HepG2 (cell line): ENCODE measurements around the gene FBXL2. TPM values are rescaled to one million over a fixed set of nuclear protein-coding genes. Genes with fewer than 3 reads are reported as not detected.

Experiments
- ARNT2 ChIP-seq: sonication (generic); formaldehyde crosslinking; IDR thresholded peaks from 2 replicates; pipeline ENCODE4 v1.8.0; 2022; ENCODE audit warnings: mild to moderate bottlenecking, low read depth, missing genetic modification reagents, moderate library complexity
- DNMT3B ChIP-seq: conservative IDR thresholded peaks from 2 replicates; pipeline ENCODE4 v1.6.1; 2016; ENCODE audit warnings: missing biosample characterization, control low read depth
- DPF2 ChIP-seq: sonication (generic); formaldehyde crosslinking; IDR thresholded peaks from 2 replicates; pipeline ENCODE4 v1.4.0; 2020; ENCODE audit warnings: mild to moderate bottlenecking, low read depth, missing genetic modification reagents, borderline replicate concordance
- ELF1 ChIP-seq: sonication (generic); formaldehyde crosslinking; IDR thresholded peaks from 2 replicates; pipeline ENCODE4 v1.4.0; 2020; ENCODE audit warnings: missing genetic modification reagents
- FOXJ3 ChIP-seq: sonication (generic); formaldehyde crosslinking; IDR thresholded peaks from 2 replicates; pipeline ENCODE4 v1.4.0; 2020; ENCODE audit warnings: missing genetic modification reagents, mild to moderate bottlenecking, borderline replicate concordance
- GLI4 ChIP-seq: sonication (generic); formaldehyde crosslinking; IDR thresholded peaks from 2 replicates; pipeline ENCODE4 v1.5.1; 2020; ENCODE audit warnings: missing genetic modification reagents, mild to moderate bottlenecking, moderate library complexity, borderline replicate concordance
- HIVEP1 ChIP-seq: sonication (generic); formaldehyde crosslinking; IDR thresholded peaks from 2 replicates; pipeline ENCODE4 v1.4.0; 2020; ENCODE audit warnings: mild to moderate bottlenecking, missing genetic modification reagents
- KDM1A ChIP-seq: IDR thresholded peaks from 2 replicates; pipeline ENCODE4 v1.6.1; 2016; ENCODE audit warnings: missing compliant biosample characterization
- PTBP1 ChIP-seq: fragments of 200-400 bp; formaldehyde crosslinking; IDR thresholded peaks from 2 replicates; pipeline ENCODE4 v1.6.1; 2018; ENCODE audit warnings: low read length, low read depth; ENCODE audit not compliant: poor library complexity, severe bottlenecking
- SRSF1 ChIP-seq: fragments of 200-400 bp; formaldehyde crosslinking; optimal IDR thresholded peaks from 2 replicates; pipeline ENCODE3; 2017; ENCODE audit warnings: mild to moderate bottlenecking, low read depth, low read length, moderate library complexity
- STAG1 ChIP-seq: sonication (generic); formaldehyde crosslinking; IDR thresholded peaks from 2 replicates; pipeline ENCODE4 v1.4.0; 2020; ENCODE audit warnings: missing genetic modification reagents
- TCF7L2 ChIP-seq: IDR thresholded peaks from 2 replicates; pipeline ENCODE4 v1.6.1; 2011; ENCODE audit warnings: mild to moderate bottlenecking, low read depth, low read length, moderate library complexity
- TFDP1 ChIP-seq: IDR thresholded peaks from 2 replicates; pipeline ENCODE4 v1.6.1; 2016; ENCODE audit warnings: missing compliant biosample characterization, missing genetic modification reagents, borderline replicate concordance
- THRA ChIP-seq: sonication (generic); formaldehyde crosslinking; IDR thresholded peaks from 2 replicates; pipeline ENCODE4 v1.4.0; 2020; ENCODE audit warnings: missing genetic modification reagents, borderline replicate concordance
- ZHX1 ChIP-seq: sonication (generic); formaldehyde crosslinking; IDR thresholded peaks from 2 replicates; pipeline ENCODE4 v1.8.1; 2022; ENCODE audit warnings: low read depth, mild to moderate bottlenecking, missing genetic modification reagents
- ZNF839 ChIP-seq: sonication (generic); formaldehyde crosslinking; IDR thresholded peaks from 2 replicates; pipeline ENCODE4 v1.4.0; 2020; ENCODE audit warnings: missing genetic modification reagents, mild to moderate bottlenecking, borderline replicate concordance
- polyA plus RNA-seq, 8 experiments: library from polyadenylated mRNA; depleted of rRNA in 3 of 8; stranded (reverse) in 7 of 8; unstranded in 1 of 8; fragments of >200 nt; fragmentation: Illumina TruSeq in 4 of 8; extraction: Trizol in 4 of 8; gene quantifications; 2 replicates each; pipeline versions ENCODE4 v1.2.1 to v1.2.3, GENCODE V29; 2011 to 2016; ENCODE audit warnings: low read depth in 4 of 8, missing spikeins in 1 of 8, mixed read lengths in 1 of 8; ENCODE audit not compliant: insufficient read depth in 1 of 8
- total RNA-seq, 5 experiments: library from RNA; depleted of rRNA; stranded (reverse); fragments of >200 nt; fragmentation: Illumina TruSeq; extraction: Trizol; gene quantifications; 2 replicates each; pipeline ENCODE4 v1.2.3, GENCODE V29; 2016; ENCODE audit warnings: low read depth in 1 of 5
- TF ChIP-seq, protein P1 (sequence below): sonication (generic); formaldehyde crosslinking; IDR thresholded peaks from 2 replicates; pipeline ENCODE4 v1.8.0; 2022; ENCODE audit warnings: mild to moderate bottlenecking, missing genetic modification reagents
- TF ChIP-seq, protein P2 (sequence below): sonication (generic); formaldehyde crosslinking; IDR thresholded peaks from 2 replicates; pipeline ENCODE4 v1.5.0; 2020; ENCODE audit warnings: missing genetic modification reagents
- TF ChIP-seq, protein P3 (sequence below): sonication (generic); formaldehyde crosslinking; IDR thresholded peaks from 2 replicates; pipeline ENCODE4 v1.5.1; 2020; ENCODE audit warnings: missing genetic modification reagents, mild to moderate bottlenecking, borderline replicate concordance
- TF ChIP-seq, protein P4 (sequence below): sonication (generic); formaldehyde crosslinking; IDR thresholded peaks from 2 replicates; pipeline ENCODE4 v1.4.0; 2020; ENCODE audit warnings: mild to moderate bottlenecking, missing genetic modification reagents

Gene FBXL2
- total and polyA plus RNA-seq, 2 of the 13 experiments (the other 11 are each of a cell fraction or from before 2014, with no cell fraction given): 1.8 to 5.0 TPM

DNA sequence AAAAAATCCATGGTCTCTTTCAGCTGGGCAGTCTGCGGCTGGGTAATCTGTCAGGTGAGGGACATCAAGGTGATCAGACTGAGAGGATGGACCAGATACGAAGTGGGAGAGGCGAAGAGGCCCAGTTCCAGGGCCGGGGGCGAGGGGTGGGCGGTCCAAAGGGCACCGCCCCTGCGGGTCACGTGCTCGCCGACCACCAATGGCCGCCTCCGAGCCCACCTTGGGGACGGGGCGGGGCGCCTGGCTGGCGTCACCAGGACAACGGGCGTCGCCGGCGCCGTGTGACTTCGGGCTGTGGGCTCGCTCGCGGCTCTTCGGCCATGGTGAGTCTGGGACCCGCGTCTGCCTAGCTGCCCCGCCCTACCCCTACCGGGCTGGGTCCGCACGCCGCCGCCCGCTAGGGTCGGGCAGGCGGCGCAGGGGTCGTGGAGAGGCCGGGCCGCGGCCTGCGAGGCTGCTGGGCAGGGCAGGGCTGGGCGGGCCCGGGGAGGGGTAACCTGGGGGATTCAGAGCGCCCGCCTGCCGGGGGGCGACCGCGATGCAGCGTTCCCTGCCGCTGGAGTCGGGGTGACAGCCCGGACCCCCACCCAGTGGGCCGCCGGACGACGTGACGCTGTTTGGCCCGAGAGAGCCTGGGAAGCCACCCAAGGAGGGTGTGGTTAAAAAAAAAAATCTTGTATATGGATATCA lies at the start of gene FBXL2 (continued):
- TF ChIP-seq THRA (CRISPR knock-in tag): no peak
- no peak for TF ChIP-seq GLI4 (CRISPR knock-in tag)
- TF ChIP-seq TFDP1 (CRISPR knock-in tag): no peak
- TF ChIP-seq ELF1: no peak
- no peak for TF ChIP-seq PTBP1
- no peak for TF ChIP-seq FOXJ3
- TF ChIP-seq STAG1 (CRISPR knock-in tag): no peak
- TF ChIP-seq, protein P1, sequence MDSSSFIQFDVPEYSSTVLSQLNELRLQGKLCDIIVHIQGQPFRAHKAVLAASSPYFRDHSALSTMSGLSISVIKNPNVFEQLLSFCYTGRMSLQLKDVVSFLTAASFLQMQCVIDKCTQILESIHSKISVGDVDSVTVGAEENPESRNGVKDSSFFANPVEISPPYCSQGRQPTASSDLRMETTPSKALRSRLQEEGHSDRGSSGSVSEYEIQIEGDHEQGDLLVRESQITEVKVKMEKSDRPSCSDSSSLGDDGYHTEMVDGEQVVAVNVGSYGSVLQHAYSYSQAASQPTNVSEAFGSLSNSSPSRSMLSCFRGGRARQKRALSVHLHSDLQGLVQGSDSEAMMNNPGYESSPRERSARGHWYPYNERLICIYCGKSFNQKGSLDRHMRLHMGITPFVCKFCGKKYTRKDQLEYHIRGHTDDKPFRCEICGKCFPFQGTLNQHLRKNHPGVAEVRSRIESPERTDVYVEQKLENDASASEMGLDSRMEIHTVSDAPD: no peak
- TF ChIP-seq, protein P2, sequence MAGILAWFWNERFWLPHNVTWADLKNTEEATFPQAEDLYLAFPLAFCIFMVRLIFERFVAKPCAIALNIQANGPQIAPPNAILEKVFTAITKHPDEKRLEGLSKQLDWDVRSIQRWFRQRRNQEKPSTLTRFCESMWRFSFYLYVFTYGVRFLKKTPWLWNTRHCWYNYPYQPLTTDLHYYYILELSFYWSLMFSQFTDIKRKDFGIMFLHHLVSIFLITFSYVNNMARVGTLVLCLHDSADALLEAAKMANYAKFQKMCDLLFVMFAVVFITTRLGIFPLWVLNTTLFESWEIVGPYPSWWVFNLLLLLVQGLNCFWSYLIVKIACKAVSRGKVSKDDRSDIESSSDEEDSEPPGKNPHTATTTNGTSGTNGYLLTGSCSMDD (CRISPR knock-in tag): no peak
- TF ChIP-seq DNMT3B (CRISPR knock-in tag): no peak
- TF ChIP-seq, protein P3, sequence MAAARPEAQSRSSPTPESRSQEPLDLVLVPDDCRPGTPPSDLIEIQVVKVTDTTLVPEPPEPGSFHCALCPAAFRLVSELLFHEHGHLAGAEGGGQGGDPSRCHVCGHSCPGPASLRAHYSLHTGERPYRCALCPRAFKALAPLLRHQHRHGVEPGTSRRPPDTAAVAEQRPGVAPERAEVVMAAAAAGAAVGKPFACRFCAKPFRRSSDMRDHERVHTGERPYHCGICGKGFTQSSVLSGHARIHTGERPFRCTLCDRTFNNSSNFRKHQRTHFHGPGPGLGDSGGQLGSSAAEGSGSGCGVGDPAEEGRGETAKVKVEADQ: no peak
- TF ChIP-seq, protein P4, sequence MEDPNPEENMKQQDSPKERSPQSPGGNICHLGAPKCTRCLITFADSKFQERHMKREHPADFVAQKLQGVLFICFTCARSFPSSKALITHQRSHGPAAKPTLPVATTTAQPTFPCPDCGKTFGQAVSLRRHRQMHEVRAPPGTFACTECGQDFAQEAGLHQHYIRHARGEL (CRISPR knock-in tag): no peak
- no peak for TF ChIP-seq ZHX1
- no peak for TF ChIP-seq SRSF1
- no peak for TF ChIP-seq ZNF839 (CRISPR knock-in tag)
- TF ChIP-seq TCF7L2: no peak
- no peak for TF ChIP-seq DPF2 (CRISPR knock-in tag)
- no peak for TF ChIP-seq HIVEP1 (CRISPR knock-in tag)
- peak; percentile 53; the same call in 1 of the 2 replicates for TF ChIP-seq ARNT2 (CRISPR knock-in tag)
- no peak for TF ChIP-seq KDM1A
